Fibroblast of upper back skin (primary cell): Measurements from ENCODE around the gene EMC10.

Experiments
- DNase-seq: peaks from one replicate; pipeline ENCODE4 v3.0.0-alpha.2; 2013

The EMC10 gene

GRCh38 chr19:50480281-50481111 is 4.2 kb downstream of the EMC10 start:
- DNase-seq = no peak

GRCh38 chr19:50481351-50482149 is 5.2 kb downstream of the EMC10 start:
- DNase-seq = no peak

- no peak for DNase-seq
Measured at GRCh38 chr19:50482271-50482855, 6.1 kb downstream of the EMC10 start.

GRCh38 chr19:50482916-50483315 is 6.6 kb downstream of the EMC10 start:
- DNase-seq = no peak

GRCh38 chr19:50485284-50485955 is 9.1 kb downstream of the EMC10 start:
- DNase-seq = no peak

- DNase-seq = peak; percentile 10
Measured at GRCh38 chr19:50486823-50487515, 10.7 kb downstream of the EMC10 start.

GRCh38 chr19:50488389-50489194 is 12.3 kb downstream of the EMC10 start:
- no peak for DNase-seq

- no peak for DNase-seq
Measured at GRCh38 chr19:50489461-50490011, 13.2 kb downstream of the EMC10 start.

GRCh38 chr19:50490411-50490811 is 14.1 kb downstream of the EMC10 start:
- no peak for DNase-seq

GRCh38 chr19:50490991-50491472 is 14.7 kb downstream of the EMC10 start:
- no peak for DNase-seq

GRCh38 chr19:50492303-50493052 is 16.2 kb downstream of the EMC10 start:
- DNase-seq = no peak

GRCh38 chr19:50493171-50493570 is 16.9 kb downstream of the EMC10 start:
- no peak for DNase-seq

GRCh38 chr19:50494186-50495019 is 18.1 kb downstream of the EMC10 start:
- DNase-seq = no peak

- no peak for DNase-seq
Measured at GRCh38 chr19:50495020-50495531, 18.8 kb downstream of the EMC10 start.

GRCh38 chr19:50496189-50497021 is 20.1 kb downstream of the EMC10 start:
- DNase-seq = no peak

- DNase-seq = no peak
Measured at GRCh38 chr19:50497022-50497405, 20.7 kb downstream of the EMC10 start.

GRCh38 chr19:50498219-50499056 is 22.1 kb downstream of the EMC10 start:
- no peak for DNase-seq
